ENCODE data around the gene FAT2. TPM values are rescaled to one million over a fixed set of nuclear protein-coding genes. Genes with fewer than 3 reads are reported as not detected.

The FAT2 gene
- total RNA-seq, 1 experiment from 2014 or later, result 0.48 TPM

DNA sequence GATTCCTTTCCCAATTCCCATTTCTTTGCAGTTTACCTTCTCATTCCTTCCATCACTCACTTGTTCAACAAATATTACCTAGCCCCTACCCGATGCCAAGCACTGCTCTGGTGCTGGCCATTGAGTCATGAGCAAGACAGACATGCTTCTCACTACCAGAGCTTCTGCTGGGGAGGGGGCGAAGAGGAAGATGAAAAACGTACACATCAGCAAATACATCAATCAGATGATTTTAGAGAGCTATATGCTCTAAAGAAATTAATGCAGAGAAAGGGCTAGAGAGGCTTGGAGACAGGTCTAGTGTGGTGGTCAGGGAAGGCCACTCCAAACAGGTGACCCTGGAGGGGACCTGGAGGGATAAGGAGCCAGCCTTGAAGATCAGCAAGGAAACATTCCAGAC lies 14.4 kb upstream of the FAT2 start:
- Histone ChIP-seq H3K4me2 (no peak overlapping the region), H3K4me3 (no peak overlapping the region), H3K27me3 (ENCODE audit: insufficient read depth, low read depth) (peaks cover 6% of the 10 kb centered on the region; the same call in 1 of the 2 replicates), H3K9me2 (ENCODE audit: insufficient read depth) (no peaks in the 10 kb centered on the region), H3K4me1 (replicated peaks; ENCODE audit: insufficient read depth) (no peaks in the 10 kb centered on the region), H2AFZ (no peak overlapping the region), H3K79me2 (ENCODE audit: low read depth) (no peaks in the 10 kb centered on the region), H3K27ac (no peak overlapping the region), H3K9me3 (ENCODE audit: insufficient read depth, low read depth) (no peaks in the 10 kb centered on the region), H4K20me1 (ENCODE audit: insufficient read depth) (no peaks in the 10 kb centered on the region), H3F3A (ENCODE audit: insufficient read depth, low read depth) (no peaks in the 10 kb centered on the region), H3K36me3 (ENCODE audit: low read depth) (no peaks in the 10 kb centered on the region)
- DNase-seq, result no peak
- intact Hi-C loops (cut with micrococcal nuclease; ENCODE audit: unreplicated experiment), result no loop called here
- no peak for TF ChIP-seq CTCF (conservative IDR thresholded peaks at IDR 0.05)
- no peak for TF ChIP-seq EZH2 (IDR thresholded peaks at IDR 0.05; ENCODE audit: low read depth)
- POLR2A ChIA-PET (ENCODE audit: unreplicated experiment), result interaction anchor here (0.6 kb wide), 1 partner anchor 13 kb away, joined by 5 read pairs; no protein-coding TSS in a partner anchor
- CTCF ChIA-PET, result interaction anchor here (0.6 kb wide), 1 partner anchor 43 kb away, joined by 8 read pairs; no protein-coding TSS in a partner anchor
- BruUV-seq (replicated peaks), result no TSS peak

- Histone ChIP-seq H3F3A (ENCODE audit: insufficient read depth, low read depth) (peaks cover 5% of the 10 kb centered on the region; the same call in 1 of the 2 replicates), H3K79me2 (ENCODE audit: low read depth) (no peaks in the 10 kb centered on the region), H3K4me1 (replicated peaks; ENCODE audit: insufficient read depth) (peaks cover 19% of the 10 kb centered on the region), H2AFZ (no peak overlapping the region), H3K4me3 (no peak overlapping the region), H4K20me1 (ENCODE audit: insufficient read depth) (no peaks in the 10 kb centered on the region), H3K9me3 (ENCODE audit: insufficient read depth, low read depth) (no peaks in the 10 kb centered on the region), H3K27me3 (ENCODE audit: insufficient read depth, low read depth) (peaks cover 6% of the 10 kb centered on the region; the same call in 1 of the 2 replicates), H3K27ac (no peak overlapping the region), H3K9me2 (ENCODE audit: insufficient read depth) (no peaks in the 10 kb centered on the region), H3K4me2 (no peak overlapping the region), H3K36me3 (ENCODE audit: low read depth) (no peaks in the 10 kb centered on the region)
- BruUV-seq (replicated peaks), result no TSS peak
- CTCF ChIA-PET, result interaction anchor here (0.7 kb wide), 1 partner anchor 144 kb away, joined by 6 read pairs; no protein-coding TSS in a partner anchor
- TF ChIP-seq EZH2 (IDR thresholded peaks at IDR 0.05; ENCODE audit: low read depth), result no peak
- TF ChIP-seq CTCF (conservative IDR thresholded peaks at IDR 0.05), result no peak
- DNase-seq, result no peak
- POLR2A ChIA-PET (ENCODE audit: unreplicated experiment), result no interaction called here
- intact Hi-C loops (cut with micrococcal nuclease; ENCODE audit: unreplicated experiment), result no loop called here
These were observed 11.7 kb upstream of the FAT2 start for GRCh38 chr5:151602806-151603205.

DNA sequence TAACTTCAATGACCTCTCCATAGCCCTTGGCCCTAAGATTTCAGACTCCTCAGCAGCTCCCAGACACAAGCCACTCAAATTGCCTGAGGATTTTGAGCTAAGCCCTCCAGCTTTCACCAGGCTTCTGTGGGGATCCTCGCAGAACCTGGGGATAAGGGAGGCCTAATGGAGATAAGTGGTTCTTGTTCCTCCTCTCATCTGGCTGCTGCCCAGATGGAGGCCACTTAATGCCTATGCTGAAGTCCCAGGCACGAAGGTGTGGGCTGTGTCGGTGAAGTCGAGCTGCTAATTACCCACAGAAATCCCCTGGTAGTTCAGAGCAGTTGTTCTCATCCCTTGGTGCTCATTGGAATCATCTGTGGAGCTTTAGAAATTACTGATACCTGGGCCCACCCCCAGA lies 10.3 kb upstream of the FAT2 start:
- Histone ChIP-seq H3K27me3 (ENCODE audit: insufficient read depth, low read depth) (peaks cover 6% of the 10 kb centered on the region; the same call in 1 of the 2 replicates), H3K4me1 (replicated peaks; ENCODE audit: insufficient read depth) (peaks cover 33% of the 10 kb centered on the region), H3K9me3 (ENCODE audit: insufficient read depth, low read depth) (no peaks in the 10 kb centered on the region), H3K79me2 (ENCODE audit: low read depth) (no peaks in the 10 kb centered on the region), H3K4me3 (no peak overlapping the region), H3K4me2 (no peak overlapping the region), H3K9me2 (ENCODE audit: insufficient read depth) (no peaks in the 10 kb centered on the region), H3F3A (ENCODE audit: insufficient read depth, low read depth) (peaks cover 5% of the 10 kb centered on the region; the same call in 1 of the 2 replicates), H3K27ac (no peak overlapping the region), H2AFZ (no peak overlapping the region), H4K20me1 (ENCODE audit: insufficient read depth) (no peaks in the 10 kb centered on the region), H3K36me3 (ENCODE audit: low read depth) (no peaks in the 10 kb centered on the region)
- CTCF ChIA-PET, result no interaction called here
- POLR2A ChIA-PET (ENCODE audit: unreplicated experiment), result interaction anchor here (0.7 kb wide), 1 partner anchor 991 kb away, joined by 3 read pairs; no protein-coding TSS in a partner anchor
- TF ChIP-seq EZH2 (IDR thresholded peaks at IDR 0.05; ENCODE audit: low read depth) (no peak), CTCF (conservative IDR thresholded peaks at IDR 0.05) (no peak)
- no peak for DNase-seq
- intact Hi-C loops (cut with micrococcal nuclease; ENCODE audit: unreplicated experiment), result no loop called here
- BruUV-seq (replicated peaks), result no TSS peak

Measured in PC-9 (cell line).